Panc1 (cell line): ENCODE data around the gene STXBP5.

Experiments used
- CTCF ChIP-seq: fragments of 450-650 bp; IDR thresholded peaks from 2 replicates; pipeline ENCODE4 v1.5.1; 2017; ENCODE audit warnings: mild to moderate bottlenecking
- POLR2AphosphoS5 ChIP-seq: IDR thresholded peaks from 2 replicates; pipeline ENCODE4 v1.6.1; 2012; ENCODE audit warnings: mild to moderate bottlenecking, low read depth, low read length, moderate library complexity
- SIN3A ChIP-seq: IDR thresholded peaks from 2 replicates; pipeline ENCODE4 v1.6.1; 2012; ENCODE audit warnings: low read depth, mild to moderate bottlenecking, low read length, moderate library complexity, borderline replicate concordance; ENCODE audit not compliant: insufficient read depth
- TCF7L2 ChIP-seq: IDR thresholded peaks from 2 replicates; pipeline ENCODE4 v1.6.1; 2011; ENCODE audit warnings: mild to moderate bottlenecking, low read depth, low read length, inconsistent platforms

DNA sequence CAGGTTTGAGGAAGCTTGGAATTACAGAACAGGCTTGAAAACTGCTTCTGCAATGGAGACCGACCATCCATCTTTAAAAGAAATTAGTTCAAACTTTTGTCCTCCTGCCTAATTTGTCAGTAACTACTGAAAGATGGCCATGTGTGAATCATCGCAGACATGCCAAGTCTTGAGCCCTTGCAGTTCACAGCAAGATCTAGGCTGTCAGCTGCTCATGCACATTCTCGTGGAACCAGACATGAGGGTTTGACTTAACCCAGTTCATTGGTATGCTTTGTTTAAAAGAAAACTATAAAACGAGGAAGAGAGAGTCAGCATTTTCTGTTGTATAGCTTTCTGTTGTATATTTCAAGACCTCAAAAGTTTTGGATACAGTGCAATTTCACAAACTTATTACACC is 230.3 kb downstream of the STXBP5 start:
- TF ChIP-seq CTCF: no peak
- TF ChIP-seq SIN3A: no peak
- TF ChIP-seq POLR2AphosphoS5: no peak
- TF ChIP-seq TCF7L2: no peak
